Endothelial cell of umbilical vein (primary cell): Measurements from ENCODE around the gene AKAP1. TPM values are rescaled to one million over a fixed set of nuclear protein-coding genes. Genes with fewer than 3 reads are reported as not detected.

ENCODE experiments used
- BruUV-seq: library from RNA; stranded (reverse); fragments of 400-500 nt; replicated peaks from 2 replicates; lab custom pipeline; 2021; lab: Mats Ljungman, UMichigan
- CTCF ChIA-PET: fragments of 300-600, 350-600 bp; sonication (Branson Sonifier 250); formaldehyde crosslinking; loops from one replicate; lab custom pipeline; 2021; ENCODE audit warnings: antibody characterized with exemption, inconsistent platforms; lab: Charles Lee
- POLR2A ChIA-PET: fragments of 300-600, 350-600 bp; sonication (Branson Sonifier 250); formaldehyde crosslinking; loops from one replicate; lab custom pipeline; 2021; ENCODE audit warnings: antibody characterized with exemption, inconsistent platforms; lab: Charles Lee
- DNase-seq: peaks from one replicate; pipeline ENCODE4 v3.0.0-alpha.2; 2011; ENCODE audit warnings: low read depth, low spot score
- FAIRE-seq: peaks from 2 replicates; lab custom pipeline; 2011; peaks lifted over from hg19 to GRCh38; lab: Jason Lieb, UNC
- H2AFZ ChIP-seq: 2 replicates; pipeline ENCODE4 v1.6.0; 2012; ENCODE audit warnings: low read depth, low read length, control low read depth, inconsistent platforms
- H3K27ac ChIP-seq: 2 replicates; pipeline ENCODE4 v1.5.1; 2011; ENCODE audit warnings: low read depth, mild to moderate bottlenecking, control low read depth, low read length, moderate library complexity; ENCODE audit not compliant: insufficient read depth
- H3K27me3 ChIP-seq, 2 experiments: 2 replicates each; pipeline versions ENCODE4 v1.6.0 to v1.6.1; 2011; ENCODE audit warnings: low read length in 2 of 2, mixed read lengths in 1 of 2; ENCODE audit not compliant: control insufficient read depth in 2 of 2, insufficient read depth in 2 of 2
- H3K36me3 ChIP-seq, 2 experiments: 2 replicates in 1 of 2; 3 replicates in 1 of 2; pipeline ENCODE4 v1.5.1; 2011; ENCODE audit warnings: low read length in 2 of 2, mild to moderate bottlenecking in 1 of 2, moderate library complexity in 1 of 2; ENCODE audit not compliant: control insufficient read depth in 2 of 2, insufficient read depth in 2 of 2; ENCODE audit errors: extremely low read depth in 1 of 2
- H3K4me1 ChIP-seq: 3 replicates; pipeline ENCODE4 v1.5.1; 2011; ENCODE audit warnings: mild to moderate bottlenecking, low read length; ENCODE audit not compliant: control insufficient read depth, insufficient read depth; ENCODE audit errors: extremely low read depth
- H3K4me2 ChIP-seq: 2 replicates; pipeline ENCODE4 v1.6.1; 2011; ENCODE audit warnings: low read length, control low read depth, mixed read lengths; ENCODE audit not compliant: insufficient read depth
- H3K4me3 ChIP-seq, 3 experiments: fragments of 200-600 bp in 1 of 3; sonication (generic), shearing (Covaris generic) in 1 of 3; replicated peaks in 1 of 3; 2 replicates each; pipeline ENCODE4 v1.5.1; 2011 to 2016; ENCODE audit warnings: control low read depth in 3 of 3, low read length in 3 of 3, mild to moderate bottlenecking in 2 of 3, inconsistent platforms in 1 of 3, low read depth in 1 of 3, moderate library complexity in 1 of 3; ENCODE audit not compliant: insufficient read depth in 1 of 3
- H3K79me2 ChIP-seq: 2 replicates; pipeline ENCODE4 v1.6.0; 2012; ENCODE audit warnings: low read length, inconsistent platforms; ENCODE audit not compliant: control insufficient read depth, insufficient read depth
- H3K9ac ChIP-seq: replicated peaks from 2 replicates; pipeline ENCODE3; 2011; ENCODE audit warnings: low read length, control low read depth; ENCODE audit not compliant: insufficient read depth; ENCODE audit errors: extremely low read depth
- H3K9me1 ChIP-seq: replicated peaks from 3 replicates; pipeline ENCODE4 v1.6.0; 2011; ENCODE audit warnings: mild to moderate bottlenecking, low read length; ENCODE audit not compliant: control insufficient read depth, insufficient read depth; ENCODE audit errors: extremely low read depth
- H3K9me3 ChIP-seq: replicated peaks from 2 replicates; pipeline ENCODE4 v1.5.1; 2012; ENCODE audit warnings: low read length, inconsistent platforms; ENCODE audit not compliant: control insufficient read depth, insufficient read depth
- H4K20me1 ChIP-seq: replicated peaks from 2 replicates; pipeline ENCODE3; 2011; ENCODE audit warnings: mild to moderate bottlenecking, low read length; ENCODE audit not compliant: control insufficient read depth, insufficient read depth; ENCODE audit errors: extremely low read depth
- CTCF ChIP-seq, 2 donors: IDR thresholded peaks; 1 replicate in 1 of 2; 2 replicates in 1 of 2; pipeline ENCODE4 v1.5.1; 2011; ENCODE audit warnings: low read length in 2 of 2, mild to moderate bottlenecking in 2 of 2, moderate library complexity in 2 of 2, control low read depth in 1 of 2, inconsistent platforms in 1 of 2, low read depth in 1 of 2; ENCODE audit not compliant: insufficient read depth in 1 of 2; ENCODE audit errors: extremely low read depth in 1 of 2
- EZH2 ChIP-seq: IDR thresholded peaks from 2 replicates; pipeline ENCODE4 v1.6.1; 2012; ENCODE audit warnings: borderline replicate concordance, low read depth, mild to moderate bottlenecking, moderate library complexity, low read length, inconsistent platforms; ENCODE audit not compliant: severe bottlenecking
- FOS ChIP-seq: IDR thresholded peaks from 2 replicates; pipeline ENCODE4 v1.6.1; 2011; ENCODE audit warnings: mild to moderate bottlenecking, low read length, moderate library complexity, borderline replicate concordance; ENCODE audit not compliant: insufficient read depth
- GATA2 ChIP-seq: IDR thresholded peaks from 2 replicates; pipeline ENCODE4 v1.7.0; 2011; ENCODE audit warnings: low read depth, mild to moderate bottlenecking, moderate library complexity, mixed read lengths, low read length; ENCODE audit not compliant: insufficient read length, insufficient read depth
- JUN ChIP-seq: IDR thresholded peaks from 2 replicates; pipeline ENCODE4 v1.6.1; 2011; ENCODE audit warnings: borderline replicate concordance, low read depth; ENCODE audit not compliant: insufficient read length, insufficient read depth
- MAX ChIP-seq: IDR thresholded peaks from 2 replicates; pipeline ENCODE4 v1.6.1; 2011; ENCODE audit not compliant: insufficient read depth, insufficient read length
- MYC ChIP-seq: IDR thresholded peaks from one replicate; pipeline ENCODE4 v1.6.1; 2011; ENCODE audit warnings: mild to moderate bottlenecking, low read depth, low read length
- POLR2A ChIP-seq: IDR thresholded peaks from 2 replicates; pipeline ENCODE4 v1.6.1; 2012; ENCODE audit warnings: low read depth, mild to moderate bottlenecking, control low read depth, low read length
- POLR2AphosphoS5 ChIP-seq: IDR thresholded peaks from 2 replicates; pipeline ENCODE4 v1.6.1; 2012; ENCODE audit warnings: low read depth, mild to moderate bottlenecking, control low read depth, low read length, moderate library complexity; ENCODE audit not compliant: insufficient read depth
- dilution Hi-C: fragments of 300-500 bp; cut with MboI; formaldehyde crosslinking; loops from one replicate; pipeline ENCODE4 v1.15.0; 2019; ENCODE audit warnings: low sequenced_read_pairs; ENCODE audit not compliant: extremely low pct_ligation_motif_present
- intact Hi-C: fragments of 100-400 bp; cut with micrococcal nuclease; formaldehyde crosslinking; loops from one replicate; pipeline ENCODE4 v1.10.0; 2022
- polyA plus RNA-seq, 4 experiments: library from polyadenylated mRNA; depleted of rRNA in 3 of 4; stranded (reverse) in 3 of 4; unstranded in 1 of 4; fragments of >200 nt; gene quantifications; 2 replicates each; pipeline versions ENCODE4 v1.2.1 to v1.2.3, GENCODE V29; 2011 to 2012; ENCODE audit warnings: missing spikeins in 1 of 4
- total RNA-seq: library from RNA; stranded (reverse); gene quantifications from 2 replicates; pipeline ENCODE4 v1.2.3, GENCODE V29; 2021

The AKAP1 gene
- total and polyA plus RNA-seq, 2 donors (not counting 3 experiments of a cell fraction or from before 2014, with no cell fraction given) = 20.9 to 27.7 TPM

GRCh38 chr17:57082441-57082840, 2.6 kb upstream of the AKAP1 start:
- H3K4me3 ChIP-seq = no peak overlapping the region
- H3K4me1 ChIP-seq = peaks cover 8% of the 10 kb centered on the region
- DNase-seq = no peak
- H3K9me1 ChIP-seq = no peaks in the 10 kb centered on the region
- dilution Hi-C loops (no loop called here), intact Hi-C loops (loop anchor here (10.0 kb wide), 1 partner anchor 1442 kb away; no protein-coding TSS in a partner anchor)
- H4K20me1 ChIP-seq = no peaks in the 10 kb centered on the region
- no TSS peak for BruUV-seq
- no peak for FAIRE-seq
- no peaks in the 10 kb centered on the region for H3K36me3 ChIP-seq
- TF ChIP-seq FOS = no peak
- no peak for TF ChIP-seq MAX
- no peak for TF ChIP-seq CTCF (IDR thresholded peaks at IDR 0.05; ENCODE audit: extremely low read depth in 1 of 2, insufficient read depth in 1 of 2, low read depth in 1 of 2, low read length in 2 of 2)
- no peak for TF ChIP-seq EZH2
- TF ChIP-seq JUN = no peak
- TF ChIP-seq MYC = no peak
- TF ChIP-seq GATA2 = no peak
- TF ChIP-seq POLR2A = no peak
- TF ChIP-seq POLR2AphosphoS5 = no peak
- no peaks in the 10 kb centered on the region for H3K9me3 ChIP-seq
- no peak overlapping the region for H2AFZ ChIP-seq
- no peak overlapping the region for H3K27ac ChIP-seq
- no peak overlapping the region for H3K9ac ChIP-seq
- peaks cover 0 to 2% of the 10 kb centered on the region in 2 experiments for H3K27me3 ChIP-seq
- H3K4me2 ChIP-seq = no peak overlapping the region
- ChIA-PET POLR2A (no interaction called here), CTCF (no interaction called here)
- peaks cover 5% of the 10 kb centered on the region for H3K79me2 ChIP-seq
